H1 (cell line): ENCODE measurements around the gene ABCD1. TPM values are rescaled to one million over a fixed set of nuclear protein-coding genes. Genes with fewer than 3 reads are reported as not detected.

ENCODE experiments used
- EP300 ChIP-seq, 2 experiments: IDR thresholded peaks; 1 replicate in 1 of 2; 2 replicates in 1 of 2; pipeline ENCODE4 v1.6.1; 2011 to 2012; ENCODE audit warnings: low read depth in 2 of 2, low read length in 2 of 2, mild to moderate bottlenecking in 2 of 2, borderline replicate concordance in 1 of 2, inconsistent platforms in 1 of 2, moderate library complexity in 1 of 2
- MAFK ChIP-seq: IDR thresholded peaks from 2 replicates; pipeline ENCODE4 v1.6.1; 2012; ENCODE audit warnings: low read depth, mild to moderate bottlenecking, improper control_type of control experiment, low read length
- NANOG ChIP-seq: IDR thresholded peaks from 2 replicates; pipeline ENCODE4 v1.6.1; 2011; ENCODE audit warnings: low read length, low read depth, mild to moderate bottlenecking, inconsistent platforms; ENCODE audit not compliant: insufficient read depth, poor library complexity, severe bottlenecking
- POLR2A ChIP-seq, 2 experiments: IDR thresholded peaks; 1 replicate in 1 of 2; 2 replicates in 1 of 2; pipeline ENCODE4 v1.6.1; 2011; ENCODE audit warnings: low read depth in 2 of 2, low read length in 2 of 2, mild to moderate bottlenecking in 2 of 2; ENCODE audit errors: control extremely low read depth in 1 of 2
- polyA plus RNA-seq, 7 experiments: library from polyadenylated mRNA; depleted of rRNA in 3 of 7; stranded (reverse) in 5 of 7; unstranded in 2 of 7; fragments of >200 nt in 5 of 7; fragments of 200-250 nt in 2 of 7; gene quantifications; 1 replicate in 5 of 7; 2 replicates in 1 of 7; 4 replicates in 1 of 7; pipeline versions ENCODE4 v1.2.1 to v1.2.3, GENCODE V29; 2011 to 2013; ENCODE audit warnings: missing spikeins in 2 of 7, mixed read lengths in 2 of 7
- total RNA-seq: library from RNA; stranded (reverse); fragmentation: NEBNext Ultra II Directional; extraction: Animal tissue kit (Norgen Biotek cat#: 25700); gene quantifications from 2 replicates; pipeline ENCODE4 v1.2.1, GENCODE V29; 2021
- TF ChIP-seq, protein P1 (sequence below), 3 experiments: IDR thresholded peaks; 1 replicate in 2 of 3; 2 replicates in 1 of 3; pipeline versions ENCODE4 v1.5.1 to v1.6.1; 2011; ENCODE audit warnings: low read length in 3 of 3, mild to moderate bottlenecking in 3 of 3, inconsistent platforms in 2 of 3, low read depth in 1 of 3, moderate library complexity in 1 of 3; ENCODE audit not compliant: insufficient read depth in 1 of 3; ENCODE audit errors: control extremely low read depth in 1 of 3

ABCD1 gene
- total and polyA plus RNA-seq, 2 of the 8 experiments (the other 6 are each of a cell fraction or from before 2014, with no cell fraction given) = 3.1 to 6.6 TPM

DNA sequence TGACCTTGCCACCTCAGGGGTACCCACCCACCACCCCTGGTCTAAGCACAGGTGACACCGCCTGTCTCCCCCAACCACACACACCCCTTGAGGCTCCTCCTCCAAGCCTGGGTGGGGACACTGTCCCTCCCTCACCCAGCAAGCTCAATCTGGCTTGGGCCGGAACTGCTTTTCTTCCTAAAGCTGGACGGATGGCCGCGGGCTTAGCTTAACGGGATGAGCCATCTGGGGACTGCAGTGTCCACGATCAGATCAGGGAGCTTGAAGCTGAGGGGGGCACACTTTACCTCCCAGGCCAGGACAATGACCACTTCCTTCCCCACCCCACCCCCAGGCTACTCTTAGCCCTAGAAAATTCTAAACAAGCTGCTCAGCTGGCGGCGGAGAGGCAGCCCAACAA, 37.9 kb upstream of the ABCD1 start (continued):
- TF ChIP-seq, protein P1, sequence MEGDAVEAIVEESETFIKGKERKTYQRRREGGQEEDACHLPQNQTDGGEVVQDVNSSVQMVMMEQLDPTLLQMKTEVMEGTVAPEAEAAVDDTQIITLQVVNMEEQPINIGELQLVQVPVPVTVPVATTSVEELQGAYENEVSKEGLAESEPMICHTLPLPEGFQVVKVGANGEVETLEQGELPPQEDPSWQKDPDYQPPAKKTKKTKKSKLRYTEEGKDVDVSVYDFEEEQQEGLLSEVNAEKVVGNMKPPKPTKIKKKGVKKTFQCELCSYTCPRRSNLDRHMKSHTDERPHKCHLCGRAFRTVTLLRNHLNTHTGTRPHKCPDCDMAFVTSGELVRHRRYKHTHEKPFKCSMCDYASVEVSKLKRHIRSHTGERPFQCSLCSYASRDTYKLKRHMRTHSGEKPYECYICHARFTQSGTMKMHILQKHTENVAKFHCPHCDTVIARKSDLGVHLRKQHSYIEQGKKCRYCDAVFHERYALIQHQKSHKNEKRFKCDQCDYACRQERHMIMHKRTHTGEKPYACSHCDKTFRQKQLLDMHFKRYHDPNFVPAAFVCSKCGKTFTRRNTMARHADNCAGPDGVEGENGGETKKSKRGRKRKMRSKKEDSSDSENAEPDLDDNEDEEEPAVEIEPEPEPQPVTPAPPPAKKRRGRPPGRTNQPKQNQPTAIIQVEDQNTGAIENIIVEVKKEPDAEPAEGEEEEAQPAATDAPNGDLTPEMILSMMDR (IDR thresholded peaks at IDR 0.05; ENCODE audit: control extremely low read depth in 1 of 3, insufficient read depth in 1 of 3, low read depth in 1 of 3, low read length in 3 of 3) = no peak
- TF ChIP-seq NANOG (no peak), POLR2A (IDR thresholded peaks at IDR 0.05; ENCODE audit: control extremely low read depth in 1 of 2, low read depth in 2 of 2, low read length in 2 of 2) (no peak; a peak in 1 of 3 replicates), MAFK (no peak), EP300 (IDR thresholded peaks at IDR 0.05; ENCODE audit: borderline replicate concordance in 1 of 2, low read depth in 2 of 2, low read length in 2 of 2) (no peak)
